GM23338 (cell line): ENCODE data around the gene RGS8. TPM values are rescaled to one million over a fixed set of nuclear protein-coding genes. Genes with fewer than 3 reads are reported as not detected.

Experiments used
- ATAC-seq: fragments of 200-7000 bp; cut with Tn5 transposase; 3 replicates; pipeline ENCODE4 v1.9.1; 2020
- DNase-seq: peaks from one replicate; pipeline ENCODE4 v3.0.0-alpha.2; 2015; ENCODE audit warnings: low spot score
- H2AFZ ChIP-seq: fragments of 200-600 bp; sonication (generic); 2 replicates; pipeline ENCODE4 v1.8.0; 2016; ENCODE audit warnings: antibody characterized with exemption, mild to moderate bottlenecking, moderate library complexity
- H3F3A ChIP-seq: fragments of 200-600 bp; sonication (generic); replicated peaks from 2 replicates; pipeline ENCODE4 v1.8.0; 2017; ENCODE audit warnings: antibody characterized with exemption, mixed run types, low read depth
- H3K27ac ChIP-seq: fragments of 200-600 bp; sonication (generic); 2 replicates; pipeline ENCODE4 v1.6.1; 2016; ENCODE audit warnings: low read depth
- H3K27me3 ChIP-seq: fragments of 200-600 bp; sonication (generic); 2 replicates; pipeline ENCODE4 v1.8.0; 2016; ENCODE audit warnings: mild to moderate bottlenecking, mixed run types, moderate library complexity; ENCODE audit not compliant: insufficient read depth
- H3K36me3 ChIP-seq: fragments of 200-600 bp; sonication (generic); 2 replicates; pipeline ENCODE4 v1.8.0; 2016; ENCODE audit warnings: mild to moderate bottlenecking; ENCODE audit not compliant: insufficient read depth
- H3K4me1 ChIP-seq: fragments of 200-600 bp; sonication (generic); 2 replicates; pipeline ENCODE4 v1.8.0; 2016; ENCODE audit warnings: mild to moderate bottlenecking, moderate library complexity; ENCODE audit not compliant: insufficient read depth
- H3K4me2 ChIP-seq: fragments of 200-600 bp; sonication (generic); 2 replicates; pipeline ENCODE4 v1.7.1; 2017; ENCODE audit warnings: mixed run types
- H3K4me3 ChIP-seq: fragments of 200-600 bp; sonication (generic); 2 replicates; pipeline ENCODE4 v1.6.1; 2016; ENCODE audit warnings: mixed run types
- H3K79me2 ChIP-seq: fragments of 200-600 bp; sonication (generic); replicated peaks from 2 replicates; pipeline ENCODE4 v1.8.0; 2017; ENCODE audit warnings: mild to moderate bottlenecking; ENCODE audit not compliant: insufficient read depth
- H3K9me2 ChIP-seq: fragments of 200-600 bp; sonication (generic); 2 replicates; pipeline ENCODE4 v1.8.0; 2017; ENCODE audit not compliant: insufficient read depth
- H4K20me1 ChIP-seq: fragments of 200-600 bp; sonication (generic); replicated peaks from 2 replicates; pipeline ENCODE4 v1.8.0; 2017; ENCODE audit warnings: mild to moderate bottlenecking; ENCODE audit not compliant: insufficient read depth
- H3K27ac Mint-ChIP-seq: 2 replicates; pipeline ENCODE4 v1.8.0; 2020; ENCODE audit warnings: inconsistent platforms, mild to moderate bottlenecking, moderate library complexity, mixed read lengths
- H3K27me3 Mint-ChIP-seq: 3 replicates; pipeline ENCODE4 v1.8.0; 2022; ENCODE audit warnings: low read depth, mild to moderate bottlenecking, moderate library complexity, mixed read lengths, inconsistent platforms; ENCODE audit not compliant: insufficient read depth, poor library complexity
- H3K36me3 Mint-ChIP-seq: 3 replicates; pipeline ENCODE4 v1.8.0; 2021; ENCODE audit warnings: low read depth, mild to moderate bottlenecking, inconsistent platforms, moderate library complexity, mixed read lengths
- H3K4me1 Mint-ChIP-seq: 3 replicates; pipeline ENCODE4 v1.8.0; 2020; ENCODE audit warnings: mild to moderate bottlenecking, inconsistent platforms, mixed read lengths
- H3K4me3 Mint-ChIP-seq: 3 replicates; pipeline ENCODE4 v1.8.0; 2021; ENCODE audit warnings: moderate library complexity, mild to moderate bottlenecking, inconsistent platforms, mixed read lengths
- H3K9me3 Mint-ChIP-seq: 3 replicates; pipeline ENCODE4 v1.8.0; 2020; ENCODE audit warnings: moderate library complexity, mild to moderate bottlenecking, inconsistent platforms, mixed read lengths
- EZH2phosphoT487 ChIP-seq: fragments of 200-600 bp; sonication (generic); IDR thresholded peaks from one replicate; pipeline ENCODE4 v1.8.1; 2018; ENCODE audit warnings: antibody characterized with exemption; ENCODE audit not compliant: unreplicated experiment
- JUNB ChIP-seq: IDR thresholded peaks from one replicate; pipeline ENCODE4 v1.6.1; 2016; ENCODE audit warnings: antibody characterized with exemption; ENCODE audit not compliant: unreplicated experiment
- NANOG ChIP-seq: IDR thresholded peaks from 2 replicates; pipeline ENCODE4 v1.6.1; 2016; ENCODE audit warnings: antibody characterized with exemption, borderline replicate concordance
- POLR2AphosphoS5 ChIP-seq: IDR thresholded peaks from 2 replicates; pipeline ENCODE4 v1.6.1; 2016; ENCODE audit warnings: antibody characterized with exemption, low read depth
- ZNF114 ChIP-seq: fragments of 250-450 bp; sonication (Bioruptor Pico); IDR thresholded peaks from 2 replicates; pipeline ENCODE4 v1.5.0; 2020; ENCODE audit warnings: mild to moderate bottlenecking, moderate library complexity
- polyA plus RNA-seq: library from polyadenylated mRNA; unstranded; fragments of >200 nt; fragmentation: Nextera tagmentation; extraction: Ambion mirVana; gene quantifications from 2 replicates; pipeline ENCODE4 v1.2.1, GENCODE V29; 2016
- total RNA-seq: library from RNA; depleted of rRNA; stranded (reverse); fragments of >200 nt; shearing (Covaris generic); gene quantifications from 2 replicates; pipeline ENCODE4 v1.2.3, GENCODE V29; 2014
- TF ChIP-seq, protein P1 (sequence below), 2 experiments: fragments of 200-600 bp in 1 of 2; sonication (generic) in 1 of 2; conservative IDR thresholded peaks; 2 replicates each; pipeline versions ENCODE4 v1.5.1 to v1.6.1; 2016 to 2017; ENCODE audit warnings: antibody characterized with exemption in 2 of 2, low read depth in 2 of 2, mild to moderate bottlenecking in 2 of 2, moderate library complexity in 1 of 2
- TF ChIP-seq, protein P2 (sequence below): IDR thresholded peaks from one replicate; pipeline ENCODE4 v1.6.1; 2018; ENCODE audit warnings: antibody characterized with exemption; ENCODE audit not compliant: unreplicated experiment
- TF ChIP-seq, protein P3 (sequence below): fragments of 250-450 bp; sonication (Bioruptor Pico); IDR thresholded peaks from 2 replicates; pipeline ENCODE4 v1.5.0; 2020; ENCODE audit warnings: mild to moderate bottlenecking, moderate library complexity

Gene RGS8
- total and polyA plus RNA-seq, 2 experiments from 2014 or later: 0.06 to 2.5 TPM

DNA sequence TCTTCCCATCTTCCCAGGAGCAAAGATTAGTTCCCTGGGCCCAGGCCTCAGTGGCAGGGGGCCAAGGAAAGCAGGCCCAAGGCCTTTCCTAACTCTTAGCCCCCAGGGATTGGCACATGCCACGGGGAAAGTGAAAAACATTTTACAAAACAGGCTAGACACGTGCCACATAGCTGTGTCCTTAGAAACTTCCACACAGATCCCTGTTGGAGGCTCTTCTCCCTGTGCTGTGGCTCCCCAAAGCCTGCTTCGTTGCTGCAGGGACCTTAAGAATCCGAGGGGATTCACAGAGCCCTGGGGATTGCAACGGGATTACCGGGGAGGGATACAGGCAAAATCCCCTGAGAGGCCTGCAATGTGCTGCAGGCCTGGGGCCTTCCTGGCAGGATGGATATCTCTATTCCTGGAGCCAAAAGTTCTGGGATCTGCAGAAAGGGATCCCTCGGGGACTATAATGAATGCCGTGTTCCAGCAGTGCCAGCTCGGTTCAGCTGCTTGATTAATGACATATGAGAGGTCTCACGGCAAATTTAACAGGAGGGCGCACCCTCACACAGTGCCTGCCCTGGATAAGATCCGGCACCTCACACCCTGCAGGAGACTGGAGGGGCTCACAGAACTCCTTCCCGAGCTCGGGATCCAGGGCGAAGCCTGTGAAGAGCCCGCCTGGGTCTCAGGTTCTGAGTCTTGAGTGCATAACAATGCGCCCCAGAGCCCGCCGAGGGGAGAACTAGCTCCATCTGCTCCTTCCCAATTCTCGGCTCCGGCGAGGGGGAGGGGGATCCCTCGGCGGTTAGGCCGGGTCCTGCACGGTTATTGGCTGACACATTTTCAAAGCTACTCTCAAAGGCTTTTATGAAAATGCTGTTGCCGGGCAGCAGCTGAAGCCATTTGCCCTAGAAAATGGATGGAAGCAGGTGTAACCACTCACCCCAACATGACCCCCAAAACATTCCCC, 15.3 kb upstream of the RGS8 start:
- Histone ChIP-seq H3F3A (no peaks in the 10 kb centered on the region), H3K4me3 (peak overlapping the region; percentile 43), H3K9me2 (no peaks in the 10 kb centered on the region), H3K4me2 (peak overlapping the region; percentile 69), H3K27me3 (no peaks in the 10 kb centered on the region), H2AFZ (peak overlapping the region; percentile 74), H3K27ac (peak overlapping the region; percentile 53; the same call in 1 of the 2 replicates), H4K20me1 (no peaks in the 10 kb centered on the region), H3K36me3 (no peaks in the 10 kb centered on the region), H3K79me2 (no peaks in the 10 kb centered on the region), H3K4me1 (peaks cover 56% of the 10 kb centered on the region)
- Mint-ChIP-seq H3K9me3 (no peaks in the 10 kb centered on the region), H3K4me3 (peak overlapping the region; percentile 64), H3K27ac (peak overlapping the region; percentile 86), H3K4me1 (peaks cover 69% of the 10 kb centered on the region), H3K36me3 (no peaks in the 10 kb centered on the region), H3K27me3 (peaks cover 5% of the 10 kb centered on the region)
- TF ChIP-seq, protein P1, sequence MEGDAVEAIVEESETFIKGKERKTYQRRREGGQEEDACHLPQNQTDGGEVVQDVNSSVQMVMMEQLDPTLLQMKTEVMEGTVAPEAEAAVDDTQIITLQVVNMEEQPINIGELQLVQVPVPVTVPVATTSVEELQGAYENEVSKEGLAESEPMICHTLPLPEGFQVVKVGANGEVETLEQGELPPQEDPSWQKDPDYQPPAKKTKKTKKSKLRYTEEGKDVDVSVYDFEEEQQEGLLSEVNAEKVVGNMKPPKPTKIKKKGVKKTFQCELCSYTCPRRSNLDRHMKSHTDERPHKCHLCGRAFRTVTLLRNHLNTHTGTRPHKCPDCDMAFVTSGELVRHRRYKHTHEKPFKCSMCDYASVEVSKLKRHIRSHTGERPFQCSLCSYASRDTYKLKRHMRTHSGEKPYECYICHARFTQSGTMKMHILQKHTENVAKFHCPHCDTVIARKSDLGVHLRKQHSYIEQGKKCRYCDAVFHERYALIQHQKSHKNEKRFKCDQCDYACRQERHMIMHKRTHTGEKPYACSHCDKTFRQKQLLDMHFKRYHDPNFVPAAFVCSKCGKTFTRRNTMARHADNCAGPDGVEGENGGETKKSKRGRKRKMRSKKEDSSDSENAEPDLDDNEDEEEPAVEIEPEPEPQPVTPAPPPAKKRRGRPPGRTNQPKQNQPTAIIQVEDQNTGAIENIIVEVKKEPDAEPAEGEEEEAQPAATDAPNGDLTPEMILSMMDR (conservative IDR thresholded peaks at IDR 0.05; ENCODE audit: low read depth in 2 of 2): peak in 1 of 2 experiments; percentile 11; a peak in 1 of 4 replicates
- no peak for TF ChIP-seq JUNB
- ATAC-seq: peak; percentile 94
- DNase-seq: peak; percentile 95

DNA sequence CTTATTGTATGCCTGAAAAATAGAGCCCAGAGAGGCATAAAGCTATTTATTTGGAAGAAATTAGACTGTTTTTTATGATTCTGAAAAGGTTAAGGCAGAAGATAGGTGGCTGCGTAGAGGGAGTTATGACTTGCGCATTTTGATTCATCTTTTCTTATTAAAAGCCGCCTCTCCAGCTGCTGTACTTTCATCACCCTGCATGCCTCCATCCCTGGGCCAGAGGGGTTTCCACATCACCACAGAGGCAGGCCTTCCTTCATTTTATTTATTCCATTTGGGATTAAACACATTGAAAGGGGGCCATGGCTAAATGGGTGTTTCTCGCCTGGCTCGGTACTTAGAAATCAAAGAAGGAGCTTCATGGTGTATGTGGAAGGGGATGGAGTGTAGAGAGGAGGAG, 14.6 kb upstream of the RGS8 start:
- H2AFZ ChIP-seq: peak overlapping the region; percentile 70
- no peak for DNase-seq
- no peaks in the 10 kb centered on the region for H3K79me2 ChIP-seq
- H3K27ac ChIP-seq: no peak overlapping the region
- H3K4me3 Mint-ChIP-seq: peak overlapping the region; percentile 31; the same call in 2 of the 3 replicates
- no peaks in the 10 kb centered on the region for H4K20me1 ChIP-seq
- no peaks in the 10 kb centered on the region for H3K9me3 Mint-ChIP-seq
- H3K36me3 ChIP-seq: no peaks in the 10 kb centered on the region
- H3K36me3 Mint-ChIP-seq: no peaks in the 10 kb centered on the region
- no peak for ATAC-seq
- H3F3A ChIP-seq: no peaks in the 10 kb centered on the region
- H3K27me3 Mint-ChIP-seq: peaks cover 5% of the 10 kb centered on the region
- peak overlapping the region; percentile 86 for H3K27ac Mint-ChIP-seq
- peaks cover 62% of the 10 kb centered on the region for H3K4me1 Mint-ChIP-seq
- H3K4me1 ChIP-seq: peaks cover 51% of the 10 kb centered on the region
- H3K9me2 ChIP-seq: no peaks in the 10 kb centered on the region
- no peaks in the 10 kb centered on the region for H3K27me3 ChIP-seq
- no peak overlapping the region for H3K4me3 ChIP-seq
- peak overlapping the region; percentile 69 for H3K4me2 ChIP-seq
- TF ChIP-seq ZNF114 (CRISPR knock-in tag): no peak
- no peak for TF ChIP-seq POLR2AphosphoS5
- TF ChIP-seq, protein P2, sequence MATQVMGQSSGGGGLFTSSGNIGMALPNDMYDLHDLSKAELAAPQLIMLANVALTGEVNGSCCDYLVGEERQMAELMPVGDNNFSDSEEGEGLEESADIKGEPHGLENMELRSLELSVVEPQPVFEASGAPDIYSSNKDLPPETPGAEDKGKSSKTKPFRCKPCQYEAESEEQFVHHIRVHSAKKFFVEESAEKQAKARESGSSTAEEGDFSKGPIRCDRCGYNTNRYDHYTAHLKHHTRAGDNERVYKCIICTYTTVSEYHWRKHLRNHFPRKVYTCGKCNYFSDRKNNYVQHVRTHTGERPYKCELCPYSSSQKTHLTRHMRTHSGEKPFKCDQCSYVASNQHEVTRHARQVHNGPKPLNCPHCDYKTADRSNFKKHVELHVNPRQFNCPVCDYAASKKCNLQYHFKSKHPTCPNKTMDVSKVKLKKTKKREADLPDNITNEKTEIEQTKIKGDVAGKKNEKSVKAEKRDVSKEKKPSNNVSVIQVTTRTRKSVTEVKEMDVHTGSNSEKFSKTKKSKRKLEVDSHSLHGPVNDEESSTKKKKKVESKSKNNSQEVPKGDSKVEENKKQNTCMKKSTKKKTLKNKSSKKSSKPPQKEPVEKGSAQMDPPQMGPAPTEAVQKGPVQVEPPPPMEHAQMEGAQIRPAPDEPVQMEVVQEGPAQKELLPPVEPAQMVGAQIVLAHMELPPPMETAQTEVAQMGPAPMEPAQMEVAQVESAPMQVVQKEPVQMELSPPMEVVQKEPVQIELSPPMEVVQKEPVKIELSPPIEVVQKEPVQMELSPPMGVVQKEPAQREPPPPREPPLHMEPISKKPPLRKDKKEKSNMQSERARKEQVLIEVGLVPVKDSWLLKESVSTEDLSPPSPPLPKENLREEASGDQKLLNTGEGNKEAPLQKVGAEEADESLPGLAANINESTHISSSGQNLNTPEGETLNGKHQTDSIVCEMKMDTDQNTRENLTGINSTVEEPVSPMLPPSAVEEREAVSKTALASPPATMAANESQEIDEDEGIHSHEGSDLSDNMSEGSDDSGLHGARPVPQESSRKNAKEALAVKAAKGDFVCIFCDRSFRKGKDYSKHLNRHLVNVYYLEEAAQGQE: no peak
- TF ChIP-seq, protein P3, sequence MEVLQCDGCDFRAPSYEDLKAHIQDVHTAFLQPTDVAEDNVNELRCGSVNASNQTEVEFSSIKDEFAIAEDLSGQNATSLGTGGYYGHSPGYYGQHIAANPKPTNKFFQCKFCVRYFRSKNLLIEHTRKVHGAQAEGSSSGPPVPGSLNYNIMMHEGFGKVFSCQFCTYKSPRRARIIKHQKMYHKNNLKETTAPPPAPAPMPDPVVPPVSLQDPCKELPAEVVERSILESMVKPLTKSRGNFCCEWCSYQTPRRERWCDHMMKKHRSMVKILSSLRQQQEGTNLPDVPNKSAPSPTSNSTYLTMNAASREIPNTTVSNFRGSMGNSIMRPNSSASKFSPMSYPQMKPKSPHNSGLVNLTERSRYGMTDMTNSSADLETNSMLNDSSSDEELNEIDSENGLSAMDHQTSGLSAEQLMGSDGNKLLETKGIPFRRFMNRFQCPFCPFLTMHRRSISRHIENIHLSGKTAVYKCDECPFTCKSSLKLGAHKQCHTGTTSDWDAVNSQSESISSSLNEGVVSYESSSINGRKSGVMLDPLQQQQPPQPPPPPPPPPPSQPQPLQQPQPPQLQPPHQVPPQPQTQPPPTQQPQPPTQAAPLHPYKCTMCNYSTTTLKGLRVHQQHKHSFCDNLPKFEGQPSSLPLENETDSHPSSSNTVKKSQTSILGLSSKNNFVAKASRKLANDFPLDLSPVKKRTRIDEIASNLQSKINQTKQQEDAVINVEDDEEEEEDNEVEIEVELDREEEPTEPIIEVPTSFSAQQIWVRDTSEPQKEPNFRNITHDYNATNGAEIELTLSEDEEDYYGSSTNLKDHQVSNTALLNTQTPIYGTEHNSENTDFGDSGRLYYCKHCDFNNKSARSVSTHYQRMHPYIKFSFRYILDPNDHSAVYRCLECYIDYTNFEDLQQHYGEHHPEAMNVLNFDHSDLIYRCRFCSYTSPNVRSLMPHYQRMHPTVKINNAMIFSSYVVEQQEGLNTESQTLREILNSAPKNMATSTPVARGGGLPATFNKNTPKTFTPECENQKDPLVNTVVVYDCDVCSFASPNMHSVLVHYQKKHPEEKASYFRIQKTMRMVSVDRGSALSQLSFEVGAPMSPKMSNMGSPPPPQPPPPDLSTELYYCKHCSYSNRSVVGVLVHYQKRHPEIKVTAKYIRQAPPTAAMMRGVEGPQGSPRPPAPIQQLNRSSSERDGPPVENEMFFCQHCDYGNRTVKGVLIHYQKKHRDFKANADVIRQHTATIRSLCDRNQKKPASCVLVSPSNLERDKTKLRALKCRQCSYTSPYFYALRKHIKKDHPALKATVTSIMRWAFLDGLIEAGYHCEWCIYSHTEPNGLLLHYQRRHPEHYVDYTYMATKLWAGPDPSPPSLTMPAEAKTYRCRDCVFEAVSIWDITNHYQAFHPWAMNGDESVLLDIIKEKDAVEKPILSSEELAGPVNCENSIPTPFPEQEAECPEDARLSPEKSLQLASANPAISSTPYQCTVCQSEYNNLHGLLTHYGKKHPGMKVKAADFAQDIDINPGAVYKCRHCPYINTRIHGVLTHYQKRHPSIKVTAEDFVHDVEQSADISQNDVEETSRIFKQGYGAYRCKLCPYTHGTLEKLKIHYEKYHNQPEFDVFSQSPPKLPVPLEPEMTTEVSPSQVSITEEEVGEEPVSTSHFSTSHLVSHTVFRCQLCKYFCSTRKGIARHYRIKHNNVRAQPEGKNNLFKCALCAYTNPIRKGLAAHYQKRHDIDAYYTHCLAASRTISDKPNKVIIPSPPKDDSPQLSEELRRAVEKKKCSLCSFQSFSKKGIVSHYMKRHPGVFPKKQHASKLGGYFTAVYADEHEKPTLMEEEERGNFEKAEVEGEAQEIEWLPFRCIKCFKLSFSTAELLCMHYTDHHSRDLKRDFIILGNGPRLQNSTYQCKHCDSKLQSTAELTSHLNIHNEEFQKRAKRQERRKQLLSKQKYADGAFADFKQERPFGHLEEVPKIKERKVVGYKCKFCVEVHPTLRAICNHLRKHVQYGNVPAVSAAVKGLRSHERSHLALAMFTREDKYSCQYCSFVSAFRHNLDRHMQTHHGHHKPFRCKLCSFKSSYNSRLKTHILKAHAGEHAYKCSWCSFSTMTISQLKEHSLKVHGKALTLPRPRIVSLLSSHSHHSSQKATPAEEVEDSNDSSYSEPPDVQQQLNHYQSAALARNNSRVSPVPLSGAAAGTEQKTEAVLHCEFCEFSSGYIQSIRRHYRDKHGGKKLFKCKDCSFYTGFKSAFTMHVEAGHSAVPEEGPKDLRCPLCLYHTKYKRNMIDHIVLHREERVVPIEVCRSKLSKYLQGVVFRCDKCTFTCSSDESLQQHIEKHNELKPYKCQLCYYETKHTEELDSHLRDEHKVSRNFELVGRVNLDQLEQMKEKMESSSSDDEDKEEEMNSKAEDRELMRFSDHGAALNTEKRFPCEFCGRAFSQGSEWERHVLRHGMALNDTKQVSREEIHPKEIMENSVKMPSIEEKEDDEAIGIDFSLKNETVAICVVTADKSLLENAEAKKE (CRISPR knock-in tag): no peak
- TF ChIP-seq JUNB: no peak
- no peak for TF ChIP-seq EZH2phosphoT487
- no peak for TF ChIP-seq NANOG
